ENCODE measurements around the gene HMGA1. TPM values are rescaled to one million over a fixed set of nuclear protein-coding genes. Genes with fewer than 3 reads are reported as not detected.
"Not testable (repeated sequence)": the region's sequence is repeated elsewhere in the genome, so short reads cannot be mapped to it uniquely, and the experiment has no call there.

HMGA1 gene
- total RNA-seq, 1 experiment from 2014 or later = 169 TPM

- no peak for DNase-seq (ENCODE audit: low read depth)
These were observed 3.9 kb downstream of the HMGA1 start for GRCh38 chr6:34240329-34241248.

- DNase-seq (ENCODE audit: low read depth) = no peak
These were observed 4.9 kb downstream of the HMGA1 start for GRCh38 chr6:34241351-34242215.

- DNase-seq (ENCODE audit: low read depth) = peak; percentile 69
These were observed 5.8 kb downstream of the HMGA1 start for GRCh38 chr6:34242252-34243130.

GRCh38 chr6:34243131-34243771 lies 6.6 kb downstream of the HMGA1 start:
- peak; percentile 79 for DNase-seq (ENCODE audit: low read depth)

- DNase-seq (ENCODE audit: low read depth) = peak; percentile 98
These were observed 7.5 kb downstream of the HMGA1 start for GRCh38 chr6:34243901-34244884.

- not testable (repeated sequence) for DNase-seq (ENCODE audit: low read depth)
These were observed 8.5 kb downstream of the HMGA1 start for GRCh38 chr6:34245032-34245760.

GRCh38 chr6:34245761-34246140 lies 9.1 kb downstream of the HMGA1 start:
- DNase-seq (ENCODE audit: low read depth) = not testable (repeated sequence)

GRCh38 chr6:34246249-34246562 lies 9.5 kb downstream of the HMGA1 start:
- DNase-seq (ENCODE audit: low read depth) = no peak

GRCh38 chr6:34246563-34247391 lies 10.1 kb downstream of the HMGA1 start:
- DNase-seq (ENCODE audit: low read depth) = peak; percentile 76

- DNase-seq (ENCODE audit: low read depth) = no peak
These were observed 11.0 kb downstream of the HMGA1 start for GRCh38 chr6:34247481-34248197.

- DNase-seq (ENCODE audit: low read depth) = peak; percentile 68
These were observed 11.6 kb downstream of the HMGA1 start for GRCh38 chr6:34248198-34248726.

GRCh38 chr6:34248727-34249468 lies 12.2 kb downstream of the HMGA1 start, which contains the start of gene SMIM29:
TSS of gene SMIM29 (minus strand) at chr6:34249006. CDS start at chr6:34247791, 1,215 bp downstream.
- peak; percentile 96 for DNase-seq (ENCODE audit: low read depth)

- DNase-seq (ENCODE audit: low read depth) = no peak
These were observed 13.0 kb downstream of the HMGA1 start for GRCh38 chr6:34249469-34250261.

- DNase-seq (ENCODE audit: low read depth) = not testable (repeated sequence)
These were observed 15.7 kb downstream of the HMGA1 start for GRCh38 chr6:34252395-34252794.

GRCh38 chr6:34259529-34260069 lies 22.9 kb downstream of the HMGA1 start:
- DNase-seq (ENCODE audit: low read depth) = no peak
